HCT116 (cell line): ENCODE results near the gene ITPKB. TPM values are rescaled to one million over a fixed set of nuclear protein-coding genes. Genes with fewer than 3 reads are reported as not detected.

Experiments used
- ATAC-seq: fragments of 200-7000 bp; cut with Tn5 transposase; 2 replicates; pipeline ENCODE4 v1.9.1; 2020; ENCODE audit warnings: mild to moderate bottlenecking, moderate library complexity
- BruUV-seq: library from RNA; stranded (reverse); fragments of 400-500 nt; replicated peaks from 2 replicates; lab custom pipeline; 2021; lab: Mats Ljungman, UMichigan
- CTCF ChIA-PET: fragments of 300-600 bp; sonication (Branson Sonifier 250); formaldehyde crosslinking; loops from one replicate; lab custom pipeline; 2021; ENCODE audit warnings: antibody characterized with exemption; lab: Charles Lee
- POLR2A ChIA-PET: fragments of 300-600, 350-600 bp; sonication (Branson Sonifier 250); formaldehyde crosslinking; loops from one replicate; lab custom pipeline; 2021; ENCODE audit warnings: antibody characterized with exemption; lab: Charles Lee
- RAD21 ChIA-PET, 2 experiments: fragments of 300-600 bp; sonication (Branson Sonifier 250); formaldehyde crosslinking; loops; one replicate each; lab custom pipeline; 2023; ENCODE audit warnings: low total read pairs in 2 of 2; ENCODE audit not compliant: uncharacterized antibody in 2 of 2, unreplicated experiment in 2 of 2, low non-redundant PET in 1 of 2; lab: Charles Lee
- DNase-seq: peaks from one replicate; pipeline ENCODE4 v3.0.0-alpha.2; 2010; ENCODE audit warnings: low read depth, low spot score
- H2AFZ ChIP-seq: fragments of 200-600 bp; shearing (Covaris generic), sonication (generic); 2 replicates; pipeline ENCODE4 v1.6.1; 2017; ENCODE audit warnings: low read depth, mixed run types, mixed read lengths, antibody characterized with exemption, low read length; ENCODE audit not compliant: poor library complexity, severe bottlenecking
- H3K27ac ChIP-seq: 2 replicates; pipeline ENCODE4 v1.5.1; 2012; ENCODE audit warnings: low read depth, low read length
- H3K27me3 ChIP-seq: fragments of 200-600 bp; sonication (generic); 2 replicates; pipeline ENCODE4 v1.6.1; 2016; ENCODE audit warnings: mixed run types, low read length, mixed read lengths; ENCODE audit not compliant: insufficient read depth
- H3K36me3 ChIP-seq, 2 experiments: fragments of 200-500 bp in 1 of 2; fragments of 200-600 bp in 1 of 2; sonication (Bioruptor generic) in 1 of 2; sonication (generic) in 1 of 2; 2 replicates each; pipeline versions ENCODE4 v1.5.1 to v1.6.1; 2014 to 2016; ENCODE audit warnings: low read length in 2 of 2, inconsistent platforms in 1 of 2, mixed read lengths in 1 of 2, mixed run types in 1 of 2; ENCODE audit not compliant: insufficient read depth in 2 of 2, control insufficient read depth in 1 of 2
- H3K4me1 ChIP-seq, 2 experiments: fragments of 200-600 bp in 1 of 2; sonication (generic) in 1 of 2; 2 replicates each; pipeline versions ENCODE4 v1.5.1 to v1.6.1; 2012 to 2017; ENCODE audit warnings: low read length in 2 of 2, inconsistent platforms in 1 of 2, mild to moderate bottlenecking in 1 of 2, mixed read lengths in 1 of 2, mixed run types in 1 of 2, moderate library complexity in 1 of 2; ENCODE audit not compliant: insufficient read depth in 2 of 2, control insufficient read depth in 1 of 2
- H3K4me2 ChIP-seq: fragments of 200-600 bp; sonication (generic); 2 replicates; pipeline ENCODE4 v1.6.1; 2017; ENCODE audit warnings: mixed run types, low read length, mixed read lengths
- H3K4me3 ChIP-seq, 2 experiments: fragments of 200-600 bp in 1 of 2; sonication (generic) in 1 of 2; replicated peaks in 1 of 2; 2 replicates each; pipeline ENCODE4 v1.5.1; 2011 to 2016; ENCODE audit warnings: low read length in 2 of 2, control low read depth in 1 of 2, low read depth in 1 of 2, mild to moderate bottlenecking in 1 of 2, mixed read lengths in 1 of 2, mixed run types in 1 of 2
- H3K79me2 ChIP-seq: fragments of 200-600 bp; sonication (generic); 2 replicates; pipeline ENCODE4 v1.6.1; 2017; ENCODE audit warnings: mild to moderate bottlenecking, mixed run types, low read length, moderate library complexity, mixed read lengths; ENCODE audit not compliant: insufficient read depth
- H3K9ac ChIP-seq: fragments of 200-600 bp; sonication (generic); 2 replicates; pipeline ENCODE4 v1.6.1; 2016; ENCODE audit warnings: low read length, mixed read lengths
- H3K9me2 ChIP-seq: fragments of 200-600 bp; sonication (generic), shearing (Covaris generic); 2 replicates; pipeline ENCODE4 v1.6.1; 2017; ENCODE audit warnings: mixed run types, mild to moderate bottlenecking, moderate library complexity; ENCODE audit not compliant: insufficient read depth
- H3K9me3 ChIP-seq, 2 experiments: fragments of 200-500 bp in 1 of 2; fragments of 200-600 bp in 1 of 2; sonication (Bioruptor generic) in 1 of 2; sonication (generic) in 1 of 2; 2 replicates each; pipeline ENCODE4 v1.6.1; 2014 to 2017; ENCODE audit warnings: low read length in 2 of 2, mixed read lengths in 2 of 2, inconsistent platforms in 1 of 2, low read depth in 1 of 2, mild to moderate bottlenecking in 1 of 2, mixed run types in 1 of 2, moderate library complexity in 1 of 2; ENCODE audit not compliant: control insufficient read depth in 1 of 2, insufficient read depth in 1 of 2
- H4K20me1 ChIP-seq: fragments of 200-600 bp; sonication (generic), shearing (Covaris generic); 2 replicates; pipeline ENCODE4 v1.6.1; 2017; ENCODE audit warnings: mixed run types, mild to moderate bottlenecking, moderate library complexity; ENCODE audit not compliant: insufficient read depth
- CBX3 ChIP-seq: IDR thresholded peaks from 2 replicates; pipeline ENCODE4 v1.6.1; 2012; ENCODE audit warnings: low read depth
- CEBPB ChIP-seq: IDR thresholded peaks from 2 replicates; pipeline ENCODE4 v1.6.1; 2012; ENCODE audit warnings: low read depth
- CTCF ChIP-seq, 3 experiments: fragments of 200-600 bp in 1 of 3; sonication (generic) in 1 of 3; IDR thresholded peaks in 2 of 3; conservative IDR thresholded peaks in 1 of 3; 2 replicates each; pipeline ENCODE4 v1.5.1; 2012 to 2017; ENCODE audit warnings: low read depth in 2 of 3, low read length in 2 of 3, antibody characterized with exemption in 1 of 3, borderline replicate concordance in 1 of 3, control low read depth in 1 of 3, mild to moderate bottlenecking in 1 of 3, mixed read lengths in 1 of 3, mixed run types in 1 of 3, moderate library complexity in 1 of 3; ENCODE audit not compliant: insufficient read depth in 1 of 3
- EGR1 ChIP-seq: IDR thresholded peaks from 2 replicates; pipeline ENCODE4 v1.6.1; 2012; ENCODE audit warnings: low read depth
- EZH2 ChIP-seq: fragments of 200-600 bp; sonication (generic); IDR thresholded peaks from 2 replicates; pipeline ENCODE4 v1.6.1; 2017; ENCODE audit warnings: antibody characterized with exemption, mixed run types
- FOSL1 ChIP-seq: IDR thresholded peaks from 2 replicates; pipeline ENCODE4 v1.6.1; 2012; ENCODE audit warnings: low read depth
- JUND ChIP-seq: IDR thresholded peaks from 2 replicates; pipeline ENCODE4 v1.6.1; 2012
- MAX ChIP-seq: IDR thresholded peaks from 2 replicates; pipeline ENCODE4 v1.6.1; 2012
- POLR2A ChIP-seq: IDR thresholded peaks from 2 replicates; pipeline ENCODE4 v1.7.0; 2011; ENCODE audit warnings: borderline replicate concordance; ENCODE audit not compliant: insufficient read depth, insufficient read length; ENCODE audit errors: extremely low read depth
- RAD21 ChIP-seq: IDR thresholded peaks from 2 replicates; pipeline ENCODE4 v1.6.1; 2012; ENCODE audit warnings: low read depth, mild to moderate bottlenecking
- REST ChIP-seq: IDR thresholded peaks from 2 replicates; pipeline ENCODE4 v1.6.1; 2012; ENCODE audit warnings: low read depth
- SIN3A ChIP-seq: IDR thresholded peaks from 2 replicates; pipeline ENCODE4 v1.6.1; 2012; ENCODE audit warnings: low read depth
- SP1 ChIP-seq: IDR thresholded peaks from 2 replicates; pipeline ENCODE4 v1.6.1; 2012; ENCODE audit warnings: low read depth
- SRF ChIP-seq: IDR thresholded peaks from 2 replicates; pipeline ENCODE4 v1.6.1; 2012; ENCODE audit warnings: low read depth
- TCF7L2 ChIP-seq: IDR thresholded peaks from 2 replicates; pipeline ENCODE4 v1.7.0; 2011; ENCODE audit warnings: borderline replicate concordance, inconsistent platforms; ENCODE audit not compliant: insufficient read depth, insufficient read length; ENCODE audit errors: extremely low read depth
- ZBTB33 ChIP-seq: IDR thresholded peaks from 2 replicates; pipeline ENCODE4 v1.6.1; 2011; ENCODE audit warnings: mild to moderate bottlenecking, low read length, moderate library complexity; ENCODE audit not compliant: insufficient replicate concordance; ENCODE audit errors: extremely low read depth
- ZFX ChIP-seq: fragments of 450-650 bp; IDR thresholded peaks from 2 replicates; pipeline ENCODE4 v1.6.1; 2017
- ZNF274 ChIP-seq: fragments of 200-500 bp; sonication (Bioruptor generic); IDR thresholded peaks from 2 replicates; pipeline ENCODE4 v1.6.1; 2014; ENCODE audit warnings: mild to moderate bottlenecking, low read depth, low read length, inconsistent platforms
- intact Hi-C: fragments of 100-400 bp; cut with micrococcal nuclease; formaldehyde crosslinking; loops from 2 replicates; pipeline ENCODE4 v1.10.0; 2022
- total RNA-seq: library from RNA; stranded (reverse); gene quantifications from one replicate; pipeline ENCODE4 v1.2.1, GENCODE V29; 2021; ENCODE audit not compliant: unreplicated experiment

The ITPKB gene
- total RNA-seq, 1 experiment from 2014 or later: 4.4 TPM

- Histone ChIP-seq H2AFZ (no peak overlapping the region), H3K27ac (peak overlapping the region; percentile 48), H3K27me3 (no peaks in the 10 kb centered on the region), H3K36me3 (no peaks in the 10 kb centered on the region), H4K20me1 (no peaks in the 10 kb centered on the region), H3K9ac (peak overlapping the region; percentile 7; the same call in 1 of the 2 replicates), H3K79me2 (no peaks in the 10 kb centered on the region), H3K4me3 (no peak overlapping the region), H3K4me2 (peak overlapping the region; percentile 36), H3K4me1 (peaks cover 11 to 16% of the 10 kb centered on the region in 2 experiments), H3K9me2 (no peaks in the 10 kb centered on the region), H3K9me3 (peaks cover 0 to 7% of the 10 kb centered on the region in 2 experiments; a peak in 1 of 4 replicates)
- ChIA-PET RAD21 (no interaction called here), CTCF (no interaction called here), POLR2A (no interaction called here)
- ATAC-seq (peak; percentile 59), DNase-seq (no peak)
- no peak; the same call in 1 of the 2 replicates for TF ChIP-seq RAD21
- TF ChIP-seq SP1: peak; percentile 37; the same call in 1 of the 2 replicates
- TF ChIP-seq REST: no peak
- peak; percentile 47; the same call in 1 of the 2 replicates for TF ChIP-seq MAX
- TF ChIP-seq POLR2A: no peak
- no peak for TF ChIP-seq CTCF (IDR thresholded peaks at IDR 0.05 in 2 of 3, conservative IDR thresholded peaks at IDR 0.05 in 1 of 3; ENCODE audit: borderline replicate concordance in 1 of 3, insufficient read depth in 1 of 3, low read depth in 2 of 3, low read length in 2 of 3)
- no peak for TF ChIP-seq ZBTB33
- peak; percentile 56 for TF ChIP-seq FOSL1
- TF ChIP-seq EGR1: no peak
- TF ChIP-seq SIN3A: no peak
- TF ChIP-seq ZNF274: no peak
- no peak for TF ChIP-seq ZFX
- no peak for TF ChIP-seq EZH2
- TF ChIP-seq CEBPB: no peak
- no peak for TF ChIP-seq SRF
- 0 out of 2 replicates have a peak, but pooled peaks have one; percentile 37 for TF ChIP-seq JUND
- TF ChIP-seq CBX3: no peak
- TF ChIP-seq TCF7L2: no peak
- no TSS peak for BruUV-seq
- intact Hi-C loops: no loop called here
Measured at GRCh38 chr1:226717256-226717909, 21.7 kb downstream of the ITPKB start.
